IMR-90 (cell line): ENCODE data around the gene SUGCT.

ENCODE experiments used
- BHLHE40 ChIP-seq: fragments of 150-350 bp; IDR thresholded peaks from 2 replicates; pipeline ENCODE4 v1.6.1; 2016; ENCODE audit warnings: mild to moderate bottlenecking, low read depth, low read length
- CEBPB ChIP-seq: IDR thresholded peaks from 2 replicates; pipeline ENCODE4 v1.6.1; 2012; ENCODE audit warnings: low read depth, low read length, improper control_type of control experiment
- MAFK ChIP-seq: IDR thresholded peaks from 2 replicates; pipeline ENCODE4 v1.6.1; 2012; ENCODE audit warnings: low read depth, low read length, improper control_type of control experiment
- MXI1 ChIP-seq: IDR thresholded peaks from 2 replicates; pipeline ENCODE4 v1.6.1; 2012; ENCODE audit warnings: low read depth, mild to moderate bottlenecking, low read length, moderate library complexity, borderline replicate concordance
- NFE2L2 ChIP-seq: fragments of 150-350 bp; IDR thresholded peaks from 2 replicates; pipeline ENCODE4 v1.6.1; 2016; ENCODE audit warnings: low read depth, mild to moderate bottlenecking, low read length
- POLR2A ChIP-seq: IDR thresholded peaks from 2 replicates; pipeline ENCODE4 v1.6.1; 2012; ENCODE audit warnings: mild to moderate bottlenecking, low read depth, low read length
- TF ChIP-seq, protein P1 (sequence below): conservative IDR thresholded peaks from 2 replicates; pipeline ENCODE4 v1.5.1; 2012; ENCODE audit warnings: mild to moderate bottlenecking, low read depth, low read length, improper control_type of control experiment
- TF ChIP-seq, protein P2 (sequence below): fragments of 150-350 bp; IDR thresholded peaks from 2 replicates; pipeline ENCODE4 v1.6.1; 2016; ENCODE audit warnings: low read depth, mild to moderate bottlenecking, low read length, moderate library complexity, borderline replicate concordance
- TF ChIP-seq, protein P3 (sequence below): fragments of 150-350 bp; IDR thresholded peaks from 2 replicates; pipeline ENCODE4 v1.6.1; 2017; ENCODE audit warnings: mild to moderate bottlenecking, antibody characterized with exemption, low read length, low read depth

DNA sequence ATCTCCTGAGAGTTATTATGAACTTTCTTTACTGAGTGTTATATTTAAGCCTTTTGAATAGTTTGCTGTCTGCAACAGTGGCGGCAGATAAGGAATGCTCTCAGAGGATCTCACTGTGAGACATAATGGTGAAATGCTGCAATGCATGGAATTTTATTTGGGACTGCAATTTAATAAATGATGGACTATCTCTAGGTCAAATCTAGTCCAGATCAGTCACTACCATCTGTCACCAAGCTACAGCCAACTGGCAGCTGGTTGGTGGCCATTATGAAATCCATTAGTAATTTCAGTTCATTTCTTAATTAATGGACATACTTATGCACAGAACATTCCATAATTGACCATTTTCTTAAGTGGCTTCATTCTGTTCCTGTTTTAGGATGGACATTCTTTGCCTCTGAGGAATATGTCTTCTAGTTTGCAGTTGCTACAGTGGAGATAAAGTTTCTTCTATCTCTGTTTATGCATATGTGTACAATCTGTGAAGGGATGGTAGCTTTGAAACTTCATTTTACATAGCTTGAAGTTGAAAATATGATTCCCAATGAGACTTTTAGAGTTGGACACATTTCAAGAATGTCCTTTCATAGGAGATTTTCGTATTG is 586.6 kb downstream of the SUGCT start:
- TF ChIP-seq POLR2A (no peak), MXI1 (no peak), CEBPB (no peak), NFE2L2 (no peak), MAFK (no peak), BHLHE40 (no peak)
- TF ChIP-seq, protein P1, sequence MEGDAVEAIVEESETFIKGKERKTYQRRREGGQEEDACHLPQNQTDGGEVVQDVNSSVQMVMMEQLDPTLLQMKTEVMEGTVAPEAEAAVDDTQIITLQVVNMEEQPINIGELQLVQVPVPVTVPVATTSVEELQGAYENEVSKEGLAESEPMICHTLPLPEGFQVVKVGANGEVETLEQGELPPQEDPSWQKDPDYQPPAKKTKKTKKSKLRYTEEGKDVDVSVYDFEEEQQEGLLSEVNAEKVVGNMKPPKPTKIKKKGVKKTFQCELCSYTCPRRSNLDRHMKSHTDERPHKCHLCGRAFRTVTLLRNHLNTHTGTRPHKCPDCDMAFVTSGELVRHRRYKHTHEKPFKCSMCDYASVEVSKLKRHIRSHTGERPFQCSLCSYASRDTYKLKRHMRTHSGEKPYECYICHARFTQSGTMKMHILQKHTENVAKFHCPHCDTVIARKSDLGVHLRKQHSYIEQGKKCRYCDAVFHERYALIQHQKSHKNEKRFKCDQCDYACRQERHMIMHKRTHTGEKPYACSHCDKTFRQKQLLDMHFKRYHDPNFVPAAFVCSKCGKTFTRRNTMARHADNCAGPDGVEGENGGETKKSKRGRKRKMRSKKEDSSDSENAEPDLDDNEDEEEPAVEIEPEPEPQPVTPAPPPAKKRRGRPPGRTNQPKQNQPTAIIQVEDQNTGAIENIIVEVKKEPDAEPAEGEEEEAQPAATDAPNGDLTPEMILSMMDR = no peak
- TF ChIP-seq, protein P2, sequence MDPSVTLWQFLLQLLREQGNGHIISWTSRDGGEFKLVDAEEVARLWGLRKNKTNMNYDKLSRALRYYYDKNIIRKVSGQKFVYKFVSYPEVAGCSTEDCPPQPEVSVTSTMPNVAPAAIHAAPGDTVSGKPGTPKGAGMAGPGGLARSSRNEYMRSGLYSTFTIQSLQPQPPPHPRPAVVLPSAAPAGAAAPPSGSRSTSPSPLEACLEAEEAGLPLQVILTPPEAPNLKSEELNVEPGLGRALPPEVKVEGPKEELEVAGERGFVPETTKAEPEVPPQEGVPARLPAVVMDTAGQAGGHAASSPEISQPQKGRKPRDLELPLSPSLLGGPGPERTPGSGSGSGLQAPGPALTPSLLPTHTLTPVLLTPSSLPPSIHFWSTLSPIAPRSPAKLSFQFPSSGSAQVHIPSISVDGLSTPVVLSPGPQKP = no peak
- TF ChIP-seq, protein P3, sequence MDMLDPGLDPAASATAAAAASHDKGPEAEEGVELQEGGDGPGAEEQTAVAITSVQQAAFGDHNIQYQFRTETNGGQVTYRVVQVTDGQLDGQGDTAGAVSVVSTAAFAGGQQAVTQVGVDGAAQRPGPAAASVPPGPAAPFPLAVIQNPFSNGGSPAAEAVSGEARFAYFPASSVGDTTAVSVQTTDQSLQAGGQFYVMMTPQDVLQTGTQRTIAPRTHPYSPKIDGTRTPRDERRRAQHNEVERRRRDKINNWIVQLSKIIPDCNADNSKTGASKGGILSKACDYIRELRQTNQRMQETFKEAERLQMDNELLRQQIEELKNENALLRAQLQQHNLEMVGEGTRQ = no peak
